Heart left ventricle (tissue), 13 donors: ENCODE data around the gene HGF.

ENCODE experiments used
- POLR2A ChIP-seq, 2 donors: fragments of 450-650 bp; IDR thresholded peaks; one replicate each; pipeline ENCODE4 v1.6.1; 2017; ENCODE audit warnings: antibody characterized with exemption in 2 of 2, mild to moderate bottlenecking in 2 of 2, moderate library complexity in 2 of 2
- TF ChIP-seq, protein P1 (sequence below), 12 donors: fragments of 200-600 bp; sonication (generic) in 4 of 12; IDR thresholded peaks; one replicate each; pipeline versions ENCODE4 v1.5.0 to v1.8.0; 2018 to 2022; ENCODE audit warnings: antibody characterized with exemption in 12 of 12, mild to moderate bottlenecking in 5 of 12
- donor health status: ischemic (EF 13 %, LVEDD 7.1; RV severe dilation, severe dysfunction).
- donor health status: DM: no; HTN: yes; CAD: no.
- donor health status: DM: no; HTN: no; CAD: no.
- donor health status: ischemic (EF 25% LVEDD 6.9; RV normal size, moderate dysfunction).
- donor health status: ischemic (EF 25% LVEDD 5.7; RV mildly dilated, moderate dysfunction).
- donor health status: ischemic (EF 35%, LVEDD 5.7; RV mildly dilated, moderate dysfunction).
- donor health status: nonischemic (EF 11% LVEDD 7.7; RV severe dilation, severe dysfunction).
- donor health status: DM: yes; HTN: yes; CAD: no.
- donor health status: PGD.
- donor health status: ischemic (EF 29% LVEDD 5.4; RV normal size, mild dysfunction).
- donor health status: nonischemic (EF 23%, LVEDD 6.1; RV moderate dilation, normal function).

DNA sequence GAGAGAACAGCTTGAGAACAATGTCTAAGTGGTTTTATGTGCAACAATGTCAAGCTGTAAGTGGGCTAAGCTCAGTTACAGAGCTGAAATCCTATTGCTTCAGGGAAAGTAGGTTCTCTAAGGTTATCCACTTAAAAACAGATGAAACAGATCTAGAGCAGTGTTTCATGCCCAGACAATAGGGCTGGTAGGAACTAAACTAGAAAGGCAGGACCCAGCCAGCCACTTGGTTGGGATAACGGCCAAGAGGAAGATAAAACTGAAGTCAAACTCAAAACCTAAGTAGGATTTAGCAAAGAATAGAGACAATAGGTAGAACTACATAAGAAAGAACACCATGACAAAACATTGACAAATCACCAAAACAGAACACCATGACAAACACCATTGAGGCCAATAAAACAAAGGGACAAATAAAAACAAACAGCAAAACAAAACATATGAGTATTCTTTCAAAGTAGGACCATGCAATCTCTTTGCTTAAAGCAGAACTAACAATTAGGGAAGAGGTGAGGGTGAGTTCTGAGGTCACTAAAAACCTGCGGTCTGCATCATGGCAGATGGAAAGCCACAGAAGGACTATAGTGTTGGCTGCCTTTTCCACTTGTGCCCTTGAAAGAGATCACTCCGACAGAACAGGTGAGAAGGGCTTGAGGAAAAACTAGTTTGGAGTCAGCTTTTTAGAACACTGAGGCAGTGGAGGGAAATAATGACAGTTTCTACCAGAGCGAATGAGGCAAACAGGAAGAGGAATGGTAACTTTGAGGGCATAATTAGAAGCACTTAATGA is 81.0 kb downstream of the HGF start:
- no peak for TF ChIP-seq POLR2A (IDR thresholded peaks at IDR 0.05)
- TF ChIP-seq, protein P1, sequence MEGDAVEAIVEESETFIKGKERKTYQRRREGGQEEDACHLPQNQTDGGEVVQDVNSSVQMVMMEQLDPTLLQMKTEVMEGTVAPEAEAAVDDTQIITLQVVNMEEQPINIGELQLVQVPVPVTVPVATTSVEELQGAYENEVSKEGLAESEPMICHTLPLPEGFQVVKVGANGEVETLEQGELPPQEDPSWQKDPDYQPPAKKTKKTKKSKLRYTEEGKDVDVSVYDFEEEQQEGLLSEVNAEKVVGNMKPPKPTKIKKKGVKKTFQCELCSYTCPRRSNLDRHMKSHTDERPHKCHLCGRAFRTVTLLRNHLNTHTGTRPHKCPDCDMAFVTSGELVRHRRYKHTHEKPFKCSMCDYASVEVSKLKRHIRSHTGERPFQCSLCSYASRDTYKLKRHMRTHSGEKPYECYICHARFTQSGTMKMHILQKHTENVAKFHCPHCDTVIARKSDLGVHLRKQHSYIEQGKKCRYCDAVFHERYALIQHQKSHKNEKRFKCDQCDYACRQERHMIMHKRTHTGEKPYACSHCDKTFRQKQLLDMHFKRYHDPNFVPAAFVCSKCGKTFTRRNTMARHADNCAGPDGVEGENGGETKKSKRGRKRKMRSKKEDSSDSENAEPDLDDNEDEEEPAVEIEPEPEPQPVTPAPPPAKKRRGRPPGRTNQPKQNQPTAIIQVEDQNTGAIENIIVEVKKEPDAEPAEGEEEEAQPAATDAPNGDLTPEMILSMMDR (IDR thresholded peaks at IDR 0.05): no peak
